ENCODE data around the gene DNHD1.

The DNHD1 gene

GRCh38 chr11:6602096-6602940 lies 105.2 kb downstream of the DNHD1 start:
- no peak for DNase-seq (ENCODE audit: low read depth in 1 of 2, low spot score in 1 of 2)
- Histone ChIP-seq H3K27ac (replicated peaks) (peak overlapping the region; percentile 78), H3K27me3 (ENCODE audit: insufficient read depth, poor library complexity, severe bottlenecking) (no peaks in the 10 kb centered on the region), H3K4me3 (replicated peaks; ENCODE audit: insufficient read depth, low read length) (peak overlapping the region; percentile 90)
- TF ChIP-seq SPI1 (IDR thresholded peaks at IDR 0.05; ENCODE audit: borderline replicate concordance, low read depth) (no peak), GABPA (IDR thresholded peaks at IDR 0.05; ENCODE audit: low read depth) (no peak), CTCF (IDR thresholded peaks at IDR 0.05; ENCODE audit: insufficient read depth, low read length) (no peak), POLR2AphosphoS5 (IDR thresholded peaks at IDR 0.05; ENCODE audit: low read depth) (no peak), REST (IDR thresholded peaks at IDR 0.05; ENCODE audit: insufficient replicate concordance, low read depth) (no peak)

GRCh38 chr11:6603287-6604080 lies 106.4 kb downstream of the DNHD1 start, which contains the start of the genes ILK and RRP8:
ILK (plus strand) TSS chr11:6603774; CDS start chr11:6604272, 498 bp downstream.
RRP8 (minus strand) TSS chr11:6603616; CDS start chr11:6603502, 114 bp downstream.
- peak within 1 kb of the TSS; percentile 78 for H3K27ac ChIP-seq (replicated peaks)
- peak; percentile 78 to 92 for DNase-seq (ENCODE audit: low read depth in 1 of 2, low spot score in 1 of 2)
- H3K4me3 ChIP-seq (replicated peaks; ENCODE audit: insufficient read depth, low read length), result peak within 1 kb of the TSS; percentile 90
- H3K27me3 ChIP-seq (ENCODE audit: insufficient read depth, poor library complexity, severe bottlenecking), result no peaks in the 10 kb centered on the region
- TF ChIP-seq REST (IDR thresholded peaks at IDR 0.05; ENCODE audit: insufficient replicate concordance, low read depth) (no peak), CTCF (IDR thresholded peaks at IDR 0.05; ENCODE audit: insufficient read depth, low read length) (no peak), SPI1 (IDR thresholded peaks at IDR 0.05; ENCODE audit: borderline replicate concordance, low read depth) (no peak), GABPA (IDR thresholded peaks at IDR 0.05; ENCODE audit: low read depth) (peak; percentile 63; the same call in 1 of the 2 replicates), POLR2AphosphoS5 (IDR thresholded peaks at IDR 0.05; ENCODE audit: low read depth) (peak; percentile 89)

- DNase-seq (ENCODE audit: low read depth in 1 of 2, low spot score in 1 of 2), result peak in 1 of 2 experiments; percentile 68
- Histone ChIP-seq H3K27me3 (ENCODE audit: insufficient read depth, poor library complexity, severe bottlenecking) (no peaks in the 10 kb centered on the region), H3K27ac (replicated peaks) (peak overlapping the region; percentile 78), H3K4me3 (replicated peaks; ENCODE audit: insufficient read depth, low read length) (peak overlapping the region; percentile 90)
- TF ChIP-seq POLR2AphosphoS5 (IDR thresholded peaks at IDR 0.05; ENCODE audit: low read depth) (no peak; the same call in 1 of the 2 replicates), CTCF (IDR thresholded peaks at IDR 0.05; ENCODE audit: insufficient read depth, low read length) (no peak), REST (IDR thresholded peaks at IDR 0.05; ENCODE audit: insufficient replicate concordance, low read depth) (no peak), SPI1 (IDR thresholded peaks at IDR 0.05; ENCODE audit: borderline replicate concordance, low read depth) (no peak), GABPA (IDR thresholded peaks at IDR 0.05; ENCODE audit: low read depth) (no peak)
Measured at GRCh38 chr11:6604081-6604626, 107.1 kb downstream of the DNHD1 start.
